ENCODE measurements around the gene UBR4.

DNA sequence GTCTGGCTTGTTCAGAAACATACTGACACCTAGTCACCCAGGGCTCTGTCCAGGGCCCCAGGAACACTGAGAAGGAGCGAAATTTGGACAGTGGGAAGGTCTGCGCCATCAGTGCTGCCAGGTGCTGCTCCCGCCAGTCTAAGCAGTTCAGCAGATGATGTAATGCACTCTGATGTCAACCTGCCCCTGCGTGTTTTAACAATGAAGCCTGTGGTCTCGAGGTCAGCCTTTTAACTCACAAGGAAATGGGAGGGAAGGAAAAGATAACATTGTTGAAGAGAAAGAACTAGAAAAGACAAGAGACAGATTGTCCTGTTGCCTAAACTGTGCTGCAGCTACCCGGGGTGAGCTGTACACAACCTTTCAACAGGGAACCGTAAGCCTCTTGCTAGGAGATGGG, 127.0 kb downstream of the UBR4 start:
- TF ChIP-seq FOXA1 (IDR thresholded peaks at IDR 0.05) (no peak), SUZ12 (IDR thresholded peaks at IDR 0.05) (no peak), SP1 (IDR thresholded peaks at IDR 0.05) (no peak)
